Mammary epithelial cell (primary cell): ENCODE measurements around the gene BATF.

ENCODE experiments used
- EZH2 ChIP-seq: IDR thresholded peaks from 2 replicates; pipeline ENCODE4 v1.6.1; 2012; ENCODE audit warnings: low read length, inconsistent platforms, borderline replicate concordance
- TF ChIP-seq, protein P1 (sequence below), 2 donors: IDR thresholded peaks in 1 of 2; conservative IDR thresholded peaks in 1 of 2; 2 replicates each; pipeline ENCODE4 v1.5.1; 2011 to 2012; ENCODE audit warnings: inconsistent platforms in 2 of 2, low read length in 2 of 2, mild to moderate bottlenecking in 2 of 2, control low read depth in 1 of 2, low read depth in 1 of 2; ENCODE audit not compliant: insufficient read depth in 1 of 2; ENCODE audit errors: extremely low read depth in 1 of 2

DNA sequence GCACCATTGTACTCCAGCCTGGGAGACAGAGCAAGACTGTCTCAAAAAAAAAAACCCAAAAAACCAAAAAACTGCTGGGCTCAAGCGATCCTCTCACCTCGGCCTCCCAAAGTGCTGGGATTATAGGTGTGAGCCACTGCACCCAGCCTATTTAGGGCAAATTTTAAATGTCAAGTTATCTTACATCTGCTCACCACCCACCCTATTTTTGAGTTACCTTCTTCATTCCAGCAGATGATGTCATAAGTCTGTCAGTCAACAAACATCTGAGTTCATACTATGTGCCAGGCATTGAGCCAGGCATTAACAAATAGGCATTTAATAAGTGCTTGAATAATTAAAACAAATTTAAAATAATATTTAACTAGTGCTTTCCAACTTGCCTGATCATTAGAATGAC, 21.5 kb downstream of the BATF start:
- TF ChIP-seq, protein P1, sequence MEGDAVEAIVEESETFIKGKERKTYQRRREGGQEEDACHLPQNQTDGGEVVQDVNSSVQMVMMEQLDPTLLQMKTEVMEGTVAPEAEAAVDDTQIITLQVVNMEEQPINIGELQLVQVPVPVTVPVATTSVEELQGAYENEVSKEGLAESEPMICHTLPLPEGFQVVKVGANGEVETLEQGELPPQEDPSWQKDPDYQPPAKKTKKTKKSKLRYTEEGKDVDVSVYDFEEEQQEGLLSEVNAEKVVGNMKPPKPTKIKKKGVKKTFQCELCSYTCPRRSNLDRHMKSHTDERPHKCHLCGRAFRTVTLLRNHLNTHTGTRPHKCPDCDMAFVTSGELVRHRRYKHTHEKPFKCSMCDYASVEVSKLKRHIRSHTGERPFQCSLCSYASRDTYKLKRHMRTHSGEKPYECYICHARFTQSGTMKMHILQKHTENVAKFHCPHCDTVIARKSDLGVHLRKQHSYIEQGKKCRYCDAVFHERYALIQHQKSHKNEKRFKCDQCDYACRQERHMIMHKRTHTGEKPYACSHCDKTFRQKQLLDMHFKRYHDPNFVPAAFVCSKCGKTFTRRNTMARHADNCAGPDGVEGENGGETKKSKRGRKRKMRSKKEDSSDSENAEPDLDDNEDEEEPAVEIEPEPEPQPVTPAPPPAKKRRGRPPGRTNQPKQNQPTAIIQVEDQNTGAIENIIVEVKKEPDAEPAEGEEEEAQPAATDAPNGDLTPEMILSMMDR (conservative IDR thresholded peaks at IDR 0.05 in 1 of 2, IDR thresholded peaks at IDR 0.05 in 1 of 2; ENCODE audit: extremely low read depth in 1 of 2, insufficient read depth in 1 of 2, low read depth in 1 of 2, low read length in 2 of 2): no peak
- no peak for TF ChIP-seq EZH2
